HG02623 (cell line): ENCODE data around the gene ZNF331.

Experiments
- ATAC-seq: cut with Tn5 transposase; IDR thresholded peaks from one replicate; pipeline ENCODE4 v1.9.1; 2021; ENCODE audit warnings: moderate library complexity; ENCODE audit not compliant: unreplicated experiment

The ZNF331 gene

DNA sequence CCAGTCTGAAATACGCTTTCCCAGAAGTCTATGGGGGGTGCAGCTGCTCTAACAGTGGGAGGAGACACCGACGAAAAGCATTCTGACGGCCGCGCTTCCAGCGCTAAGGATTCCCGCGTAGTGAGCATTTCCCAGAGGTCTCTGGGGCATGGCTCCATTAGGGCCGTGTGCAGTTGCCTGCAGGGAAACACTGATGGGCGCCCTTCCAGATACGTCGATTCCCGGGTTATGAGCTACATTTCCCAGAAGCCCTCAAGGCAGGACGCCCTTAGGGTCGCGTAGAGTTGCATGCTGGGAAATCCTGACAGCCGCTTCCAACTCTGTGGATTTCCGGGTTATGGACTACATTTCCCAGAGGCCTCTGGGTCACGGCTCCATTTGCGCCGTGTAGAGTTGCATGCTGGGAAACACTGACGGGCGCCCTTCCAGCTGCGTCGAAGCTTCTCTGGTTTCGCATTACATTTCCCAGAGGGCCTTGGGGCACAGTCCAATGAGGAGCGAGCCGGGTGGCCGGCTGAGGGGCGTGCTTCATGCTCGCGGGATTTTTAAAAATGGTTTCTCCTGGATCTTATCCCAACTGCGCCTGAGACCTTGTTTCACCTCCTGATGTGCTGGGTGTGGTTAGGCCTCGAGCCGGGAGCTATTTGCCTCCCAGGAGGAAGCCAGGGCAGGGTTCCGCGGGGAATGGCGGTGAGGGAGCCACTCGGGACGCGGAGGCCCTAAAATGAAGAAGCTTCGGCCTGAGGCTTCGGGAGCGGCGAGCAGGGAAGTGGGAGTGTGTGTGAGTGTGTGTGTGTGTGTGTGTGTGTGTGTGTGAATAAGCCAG is 17.2 kb upstream of the ZNF331 start:
- ATAC-seq = peak; percentile 96

DNA sequence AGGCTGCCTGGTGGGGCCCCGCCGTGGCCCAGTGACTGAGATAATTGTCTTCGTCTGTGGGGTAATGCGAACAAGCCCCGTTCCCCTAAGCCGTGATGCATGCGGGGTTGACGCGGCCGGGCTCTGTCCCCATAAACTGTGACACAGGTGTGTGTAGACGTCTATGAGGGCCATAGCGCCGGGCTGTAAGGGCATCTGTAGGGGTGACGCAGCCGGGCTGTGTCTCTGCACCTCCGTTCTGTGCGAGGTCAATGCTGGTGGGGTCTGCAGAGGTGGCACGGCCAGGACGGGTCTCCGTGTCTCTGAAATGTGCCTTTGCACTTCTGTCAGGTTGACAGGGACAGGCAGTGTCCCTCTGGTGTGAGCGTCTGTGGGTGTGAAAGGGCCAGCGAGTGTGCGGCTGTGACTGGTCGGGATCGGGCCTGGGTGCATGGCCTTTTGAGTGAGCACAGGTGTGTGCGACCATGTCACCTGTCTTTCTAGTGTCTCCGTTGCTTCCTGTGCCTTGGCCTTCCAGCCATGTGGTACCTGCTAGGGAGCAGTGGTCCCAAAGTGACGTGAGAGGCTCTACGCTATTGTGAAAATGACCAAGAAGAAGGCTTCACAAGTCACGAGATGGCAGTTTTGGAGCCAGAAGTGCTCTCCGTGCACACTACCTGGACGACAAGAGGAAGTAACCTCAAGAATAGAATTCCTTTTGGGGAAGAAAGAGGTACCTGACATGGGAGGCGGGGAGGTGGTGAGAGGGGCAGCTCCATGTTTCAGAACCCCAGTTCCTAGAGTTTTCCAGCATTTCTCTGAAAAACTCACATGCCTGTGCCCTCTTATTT is 16.4 kb upstream of the ZNF331 start:
- no peak for ATAC-seq

DNA sequence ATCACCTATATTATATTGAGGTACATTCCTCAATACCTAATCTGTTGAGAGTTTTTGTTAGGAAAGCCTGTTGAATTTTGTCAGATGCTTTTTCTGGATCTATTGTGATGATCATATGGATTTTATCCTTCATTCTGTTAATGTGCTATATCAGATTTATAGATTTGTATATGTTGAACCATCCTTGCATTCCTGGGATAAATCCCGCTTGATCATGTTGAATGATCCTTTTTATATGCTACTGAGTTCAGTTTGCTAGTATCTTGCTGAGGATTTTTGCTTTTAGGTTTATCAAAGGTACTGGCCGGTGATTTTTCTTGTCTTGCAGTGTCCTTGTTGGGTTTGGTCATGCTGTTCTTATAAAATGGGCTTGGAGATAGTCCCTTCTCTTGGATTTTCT is 12.0 kb upstream of the ZNF331 start:
- no peak for ATAC-seq

DNA sequence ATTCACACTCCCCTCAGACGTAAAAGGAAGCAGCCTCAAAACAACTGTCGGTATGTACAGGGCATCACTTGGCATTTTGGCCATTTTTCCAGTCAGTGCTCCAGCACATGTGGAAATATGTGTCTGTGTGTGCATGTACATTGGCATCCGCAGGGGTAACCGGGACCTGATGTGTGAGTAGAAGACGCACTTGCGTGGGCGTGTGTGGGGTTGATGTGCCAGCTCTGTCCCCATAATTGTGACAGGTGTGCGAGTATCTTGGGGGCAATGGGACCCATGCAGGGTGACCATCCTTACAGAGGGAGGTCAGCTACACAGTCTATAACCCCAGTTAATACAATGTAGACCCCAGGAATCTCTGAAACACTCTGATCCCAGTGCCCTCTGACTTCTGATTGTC is 7.3 kb upstream of the ZNF331 start:
- ATAC-seq = no peak

DNA sequence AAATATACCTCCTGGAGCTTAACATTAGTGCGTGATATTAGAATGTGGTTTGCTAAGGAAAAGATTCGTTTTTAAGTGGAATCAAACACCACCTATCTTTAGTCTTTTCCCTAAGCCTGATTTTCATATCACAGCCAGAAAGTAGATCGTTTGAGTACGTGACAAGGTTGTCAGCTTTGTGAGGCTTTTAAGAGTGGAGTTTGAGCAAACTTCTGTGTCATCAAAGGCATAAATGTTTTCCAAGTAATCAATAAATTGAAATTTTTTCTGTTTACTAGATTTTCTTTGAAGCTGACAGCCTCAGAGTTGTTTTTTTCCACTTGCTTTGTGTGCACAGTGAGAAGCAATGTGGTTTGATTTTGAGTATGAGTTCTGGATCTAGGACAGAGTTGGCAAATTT is 6.5 kb upstream of the ZNF331 start:
- ATAC-seq = no peak

DNA sequence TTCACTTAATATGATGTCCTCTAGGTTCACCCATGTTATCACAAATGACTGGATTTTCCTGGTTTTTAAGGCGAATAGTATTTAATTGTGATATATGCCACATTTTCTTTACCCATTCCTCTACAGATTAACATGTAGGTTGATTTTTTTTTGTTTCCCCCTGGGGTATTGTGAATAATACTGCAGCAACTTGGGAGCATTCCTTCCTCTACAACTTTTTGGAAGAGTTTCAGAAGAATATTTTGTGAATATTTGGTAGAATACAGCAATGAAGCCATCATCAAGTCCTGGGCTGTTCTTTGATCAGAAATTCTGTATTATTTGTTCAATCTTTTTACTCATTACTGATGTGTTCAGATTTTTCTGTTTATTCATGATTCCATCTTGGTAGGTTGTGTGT is 5.6 kb upstream of the ZNF331 start:
- ATAC-seq = no peak

DNA sequence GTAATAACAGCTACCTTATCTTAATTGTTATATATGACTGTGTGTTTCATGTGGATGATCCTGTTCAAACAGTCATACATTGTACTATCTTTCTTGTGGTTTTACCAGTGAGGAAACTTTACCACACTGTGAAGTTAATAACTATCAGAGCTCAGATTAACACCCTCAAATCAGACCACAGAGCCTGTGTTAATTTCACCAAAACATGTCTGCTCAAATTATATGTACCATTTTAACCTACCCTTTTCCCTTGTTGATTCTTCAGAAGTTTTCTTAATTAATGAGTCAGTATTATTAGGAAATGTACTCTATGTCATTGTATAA is 1.8 kb upstream of the ZNF331 start:
- ATAC-seq = no peak

DNA sequence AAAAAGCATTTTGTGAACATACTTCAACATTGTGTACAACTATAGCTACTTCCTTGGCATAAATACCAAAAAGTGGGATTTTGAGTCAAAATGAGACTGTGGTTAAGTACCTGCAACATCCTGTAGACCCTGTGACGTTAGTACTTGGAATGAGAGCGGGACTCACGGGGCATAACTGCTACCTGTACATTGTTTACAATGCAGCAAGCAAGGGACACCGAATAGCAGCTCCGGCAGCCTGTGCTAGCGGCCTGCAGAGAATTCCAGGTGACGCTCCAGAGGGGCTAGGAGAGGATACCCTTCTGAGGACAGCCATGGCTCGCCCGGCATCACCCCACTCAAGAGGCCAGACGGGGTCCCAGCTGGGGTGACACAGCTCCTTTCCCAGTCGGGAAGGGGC is 824 bp upstream of the ZNF331 start:
- no peak for ATAC-seq

DNA sequence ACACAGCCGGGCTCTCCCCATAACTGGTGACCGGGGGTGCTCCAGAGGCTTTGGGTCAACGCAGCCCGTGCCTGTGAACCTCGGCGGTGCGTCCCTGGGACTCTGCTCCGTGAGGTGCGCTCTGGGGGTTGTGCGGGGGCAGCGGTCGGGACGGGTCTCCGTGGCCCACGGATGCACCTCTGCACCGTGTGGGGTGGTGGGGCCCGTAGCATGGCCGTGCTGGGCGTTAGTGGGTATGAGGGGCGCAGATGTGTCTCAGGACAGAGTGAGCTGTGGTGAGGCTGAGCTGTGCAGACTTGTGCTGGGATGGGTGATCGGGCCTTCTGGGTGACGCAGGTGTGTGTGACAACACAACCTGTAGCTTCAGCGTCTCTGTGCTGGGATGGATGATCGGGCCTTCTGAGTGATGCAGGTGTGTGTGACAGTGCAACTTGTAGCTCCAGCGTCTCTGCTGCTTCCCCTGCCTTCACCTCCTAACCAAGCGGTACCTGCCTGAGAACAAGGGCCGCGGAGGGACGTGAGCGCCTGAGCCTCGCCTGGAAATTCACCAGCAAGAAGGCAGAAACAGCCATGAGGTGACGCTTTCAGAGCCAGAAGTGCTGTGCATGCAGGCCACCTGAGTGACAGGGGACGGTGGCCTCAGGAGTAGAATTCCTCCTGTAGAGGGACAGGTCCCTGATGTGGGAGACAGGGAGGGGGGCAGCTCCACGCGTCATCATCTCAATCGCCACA is 599 bp downstream of the ZNF331 start:
- ATAC-seq = peak; percentile 15

DNA sequence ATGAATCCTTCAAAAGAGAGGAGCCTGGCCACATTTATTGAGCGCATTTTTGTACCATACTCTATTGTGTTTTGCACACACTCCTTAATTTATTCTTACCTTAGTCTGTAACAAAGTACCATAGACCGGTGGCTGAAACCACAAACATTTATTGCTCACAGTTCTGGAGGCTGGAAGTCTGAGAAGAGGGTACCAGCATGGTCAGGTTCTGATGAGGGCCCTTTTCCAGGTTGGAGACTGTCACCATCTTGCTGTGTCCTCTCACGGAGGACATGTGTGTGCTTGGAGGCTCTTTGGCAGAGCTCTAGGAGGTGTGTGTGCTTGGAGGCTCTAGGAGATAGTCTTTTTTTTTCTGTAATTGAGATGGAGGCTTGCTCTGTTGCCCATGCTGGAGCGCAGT is 2.1 kb downstream of the ZNF331 start:
- no peak for ATAC-seq

DNA sequence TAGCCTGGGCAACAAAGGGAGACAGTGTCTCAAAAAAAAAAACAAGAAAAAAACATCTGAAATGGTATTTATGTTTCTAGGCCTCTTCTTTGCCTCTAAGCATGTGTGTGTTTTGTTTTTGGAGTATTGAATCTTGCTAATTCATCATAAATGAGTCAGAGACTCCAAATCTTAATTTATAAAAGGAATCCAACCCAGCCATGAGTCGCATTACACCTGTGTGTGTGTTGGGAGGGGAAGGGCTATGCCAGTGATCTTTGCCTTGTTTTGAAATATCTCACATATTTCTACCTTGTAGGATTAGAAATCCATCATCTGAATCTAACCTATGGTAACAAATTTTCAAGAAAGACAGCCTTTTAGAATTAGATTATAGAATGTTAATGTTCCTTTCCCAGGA is 4.0 kb downstream of the ZNF331 start:
- ATAC-seq = no peak

DNA sequence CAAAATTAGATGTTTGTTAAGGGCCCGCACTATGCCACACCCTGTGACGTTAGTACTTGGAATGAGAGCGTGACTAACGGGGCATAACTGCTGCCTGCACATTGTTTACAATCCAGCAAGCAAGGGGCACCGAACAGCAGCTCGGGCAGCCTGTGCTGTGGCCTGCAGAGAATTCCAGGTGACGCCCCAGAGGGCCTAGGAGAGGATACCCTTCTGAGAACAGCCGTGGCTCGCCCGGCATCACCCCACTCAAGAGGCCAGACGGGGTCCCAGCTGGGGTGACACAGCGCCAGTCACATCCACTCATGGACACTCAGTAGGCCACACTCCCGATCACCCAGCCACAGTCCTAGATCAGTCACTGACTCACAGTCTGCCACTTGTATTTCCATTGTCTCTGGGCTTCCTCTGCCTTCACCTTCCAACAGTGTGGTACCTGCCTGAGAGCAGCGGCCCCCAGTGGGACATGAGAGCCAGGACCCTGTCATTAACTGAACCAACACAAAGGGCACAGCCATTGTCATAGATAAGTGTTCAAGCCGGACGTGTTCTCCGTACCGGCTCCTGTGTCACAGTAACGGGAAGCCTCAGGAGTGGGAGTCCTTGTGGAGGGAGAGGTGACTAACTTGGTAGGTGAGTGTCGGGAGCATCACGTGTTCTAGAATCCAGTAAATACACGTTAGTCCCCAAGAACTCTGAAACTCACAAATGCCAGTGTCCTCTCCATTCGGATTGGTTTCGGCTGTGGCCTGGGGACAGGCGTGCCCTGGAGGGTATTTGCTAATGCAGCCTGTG is 7.5 kb downstream of the ZNF331 start:
- ATAC-seq = no peak

DNA sequence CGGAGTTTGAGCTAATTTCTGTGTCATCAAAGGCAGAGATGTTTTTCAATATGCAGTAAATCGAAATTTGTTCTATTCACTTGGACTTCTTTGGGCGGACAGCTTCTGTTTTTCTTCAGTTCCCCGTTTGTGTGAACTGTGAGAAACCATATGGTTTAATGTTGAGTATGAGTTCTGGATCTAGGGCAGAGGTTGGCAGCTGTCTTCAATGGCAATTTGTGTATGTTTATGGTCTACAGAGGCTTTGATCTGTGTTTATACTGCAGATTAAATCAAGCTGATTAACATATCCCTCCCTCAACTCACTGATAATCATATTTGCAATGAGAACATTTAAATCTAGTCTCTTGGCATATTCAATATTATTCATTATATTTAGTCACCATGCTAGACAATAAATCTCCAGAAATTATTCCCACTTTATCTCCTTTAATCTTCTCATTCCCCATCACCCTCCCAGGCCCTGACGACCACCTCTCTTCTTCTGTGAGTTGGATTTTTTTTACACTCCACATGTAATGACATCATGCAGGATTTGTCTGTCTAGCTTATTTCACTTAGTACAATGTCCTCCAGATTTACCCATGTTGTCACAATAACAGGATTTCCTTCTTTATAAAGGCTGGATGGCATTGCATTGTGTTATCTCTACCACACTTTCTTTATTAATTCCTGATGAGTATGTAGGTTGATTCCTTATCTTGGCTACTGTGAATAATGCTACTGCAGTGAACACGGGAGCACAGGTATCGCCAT is 9.0 kb downstream of the ZNF331 start:
- ATAC-seq = no peak

DNA sequence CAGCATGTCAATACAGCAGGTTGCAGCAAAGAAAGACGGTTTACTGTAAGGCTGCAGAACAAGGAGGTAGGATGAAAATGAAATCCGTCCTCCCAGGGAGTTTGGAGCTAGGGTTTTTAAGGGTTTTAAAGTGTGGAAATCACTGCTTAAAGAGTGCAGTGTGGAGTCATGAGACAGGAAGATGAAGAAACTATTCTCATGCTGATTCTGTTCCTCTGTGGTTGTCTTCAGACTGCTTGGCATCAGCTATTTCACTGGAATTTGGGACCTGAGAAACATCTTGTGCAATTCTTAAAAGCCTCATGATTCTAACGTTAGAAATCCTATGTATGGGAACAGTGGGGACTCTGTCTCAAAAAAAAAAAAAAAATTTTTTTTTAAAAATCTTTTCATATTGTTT is 11.4 kb downstream of the ZNF331 start:
- ATAC-seq = no peak

DNA sequence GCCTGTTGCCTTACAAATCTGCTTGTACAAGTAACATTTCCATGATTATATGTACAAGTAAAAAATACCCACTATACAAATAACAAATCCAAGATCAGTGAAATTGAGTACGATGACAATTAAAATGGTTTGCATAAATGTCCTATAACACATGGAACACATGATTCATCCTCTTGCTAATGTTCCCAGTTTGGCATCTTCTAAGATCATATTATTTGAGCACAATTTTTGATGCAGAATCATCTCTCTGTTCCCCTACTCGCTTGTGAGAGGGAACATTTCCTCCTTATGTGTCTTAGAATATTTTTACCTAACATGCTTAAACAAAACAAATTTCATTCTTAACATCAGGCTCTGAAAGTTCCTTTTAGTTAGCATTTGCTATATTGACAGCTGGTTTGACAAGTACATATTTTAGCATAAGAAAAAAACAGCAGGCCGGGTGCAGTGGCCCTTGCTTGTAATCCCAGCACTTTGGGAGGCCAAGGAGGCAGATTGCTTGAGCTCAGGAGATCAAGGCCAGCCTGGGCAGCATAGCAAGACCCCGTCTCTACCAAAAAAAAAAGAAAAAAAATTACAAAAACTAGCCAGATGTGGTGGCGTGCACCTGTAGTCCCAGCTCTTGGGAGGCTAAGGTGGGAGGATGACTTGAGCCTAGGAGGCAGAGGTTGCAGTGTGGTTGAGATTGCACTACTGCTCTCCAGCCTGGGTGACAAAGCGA is 14.2 kb downstream of the ZNF331 start:
- no peak for ATAC-seq

DNA sequence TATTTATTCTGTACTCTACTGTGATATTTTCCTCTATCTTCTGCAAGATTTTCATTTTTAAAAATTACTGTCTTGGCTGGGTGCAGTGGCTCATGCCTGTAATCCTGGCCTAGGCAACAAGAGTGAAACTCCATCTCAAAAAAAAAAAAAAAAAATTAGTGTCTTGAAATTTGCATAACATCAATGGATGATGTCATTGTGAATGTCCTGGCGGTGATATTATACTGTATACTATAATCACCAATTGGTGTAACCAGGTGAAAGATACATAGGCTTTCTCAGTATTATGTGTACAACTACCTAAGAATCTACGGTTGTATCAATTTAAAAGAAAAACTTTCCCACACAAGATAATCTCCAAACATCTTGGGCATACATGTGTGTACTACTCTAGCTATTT is 15.2 kb downstream of the ZNF331 start:
- ATAC-seq = no peak

DNA sequence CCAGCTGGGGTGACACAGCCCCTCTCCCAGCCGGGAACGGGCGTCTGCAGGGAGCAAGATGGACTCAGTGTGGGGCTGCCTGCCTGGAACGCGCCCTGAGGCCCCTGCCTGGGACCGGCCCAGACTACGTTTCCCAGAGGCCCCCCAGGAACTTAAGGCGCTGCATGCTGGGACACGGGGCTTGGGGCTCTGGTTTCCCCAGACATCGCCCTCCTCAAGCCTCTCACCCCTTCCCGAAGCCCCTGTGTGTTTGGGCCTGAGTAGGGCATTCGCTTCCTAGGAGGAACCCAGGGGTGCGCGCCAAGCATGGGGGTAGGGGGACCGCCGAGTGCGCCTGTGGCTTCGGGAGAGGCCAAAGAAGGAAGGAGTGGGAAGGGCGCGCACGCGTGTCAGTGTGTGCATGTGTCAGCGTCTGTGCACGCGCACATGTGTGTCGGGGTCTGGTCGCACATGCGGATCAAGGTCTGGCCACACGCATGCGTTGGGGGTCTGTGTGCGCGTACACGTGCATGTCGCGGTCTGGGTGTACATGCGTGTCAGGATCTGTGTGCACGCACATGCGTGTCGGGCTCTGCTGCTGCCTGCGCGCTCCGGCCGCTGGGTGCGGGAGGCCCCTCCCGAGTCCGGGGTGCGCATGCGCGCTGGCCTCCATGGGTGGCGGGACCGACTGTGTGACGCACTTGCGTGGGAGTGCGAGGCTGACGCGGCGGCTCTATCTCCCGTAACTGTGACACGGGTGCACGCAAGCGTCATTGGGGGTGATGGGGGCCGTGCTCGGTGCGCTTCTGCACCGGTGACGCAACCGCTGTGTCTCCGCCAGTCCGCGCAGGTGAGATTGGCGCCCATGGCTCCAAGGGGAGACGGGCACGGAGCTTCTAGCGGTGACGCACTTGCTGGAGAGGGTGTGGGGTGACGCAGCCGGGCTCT is 16.2 kb downstream of the ZNF331 start:
- peak; percentile 55 for ATAC-seq

DNA sequence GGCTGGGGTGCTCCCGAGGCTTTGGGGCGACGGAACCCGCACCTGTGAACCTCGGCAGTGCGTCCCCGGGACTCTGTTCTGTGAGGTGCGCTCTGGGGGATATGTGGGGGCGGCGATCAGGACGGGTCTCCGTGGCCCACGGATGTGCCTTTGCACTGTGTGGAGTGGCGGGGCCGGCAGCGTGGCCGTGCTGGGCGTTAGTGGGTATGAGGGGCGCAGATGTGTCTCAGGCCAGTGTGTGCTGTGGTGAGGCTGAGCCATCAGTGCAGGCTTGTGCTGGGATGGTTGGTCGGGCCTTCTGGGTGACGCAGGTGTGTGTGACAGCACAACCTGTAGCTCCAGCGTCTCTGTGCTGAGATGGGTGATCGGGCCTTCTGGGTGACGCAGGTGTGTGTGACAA is 16.9 kb downstream of the ZNF331 start:
- no peak for ATAC-seq

DNA sequence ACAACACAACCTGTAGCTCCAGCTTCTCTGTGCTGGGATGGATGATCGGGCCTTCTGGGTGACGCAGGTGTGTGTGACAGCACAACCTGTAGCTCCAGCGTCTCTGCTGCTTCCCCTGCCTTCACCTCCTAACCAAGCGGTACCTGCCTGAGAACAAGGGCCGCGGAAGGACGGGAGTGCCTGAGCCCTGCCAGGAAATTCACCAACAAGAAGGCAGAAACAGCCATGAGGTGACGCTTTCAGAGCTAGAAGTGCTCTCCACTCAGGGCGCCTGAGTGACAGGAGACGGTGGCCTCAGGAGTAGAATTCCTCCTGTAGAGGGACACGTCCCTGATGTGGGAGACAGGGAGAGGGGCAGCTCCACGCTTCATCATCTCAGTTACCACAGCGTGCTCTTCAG is 17.4 kb downstream of the ZNF331 start:
- ATAC-seq = no peak
